WTC11 (cell line): ENCODE data around the gene MN1. TPM values are rescaled to one million over a fixed set of nuclear protein-coding genes. Genes with fewer than 3 reads are reported as not detected.
A peak's percentile ranks its signal among the peaks of the same experiment; 100 is the strongest.

Experiments
- ATAC-seq: fragments of 200-7000 bp; cut with Tn5 transposase; 2 replicates; pipeline ENCODE4 v1.10.0; 2021; ENCODE audit warnings: mild to moderate bottlenecking, moderate library complexity
- CTCF ChIA-PET: fragments of 300-600 bp; sonication (Branson Sonifier 250); formaldehyde crosslinking; loops from one replicate; lab custom pipeline; 2021; ENCODE audit warnings: antibody characterized with exemption; lab: Charles Lee
- POLR2A ChIA-PET: fragments of 350-600 bp; sonication (Branson Sonifier 250); formaldehyde crosslinking; loops from one replicate; lab custom pipeline; 2021; ENCODE audit warnings: antibody characterized with exemption; lab: Charles Lee
- DNase-seq: peaks from one replicate; pipeline ENCODE4 v3.0.0; 2021; ENCODE audit warnings: low spot score
- H3K27ac Mint-ChIP-seq: 2 replicates; pipeline ENCODE4 v1.8.0; 2021; ENCODE audit warnings: mixed read lengths
- H3K27me3 Mint-ChIP-seq: 2 replicates; pipeline ENCODE4 v1.8.0; 2021; ENCODE audit warnings: low read depth, mild to moderate bottlenecking, moderate library complexity, mixed read lengths
- H3K36me3 Mint-ChIP-seq: 2 replicates; pipeline ENCODE4 v1.8.0; 2021; ENCODE audit warnings: mixed read lengths
- H3K4me1 Mint-ChIP-seq: 2 replicates; pipeline ENCODE4 v1.8.0; 2022; ENCODE audit warnings: mixed read lengths
- H3K4me3 Mint-ChIP-seq: 2 replicates; pipeline ENCODE4 v1.8.0; 2021; ENCODE audit warnings: mild to moderate bottlenecking, moderate library complexity, mixed read lengths
- H3K9me3 Mint-ChIP-seq: 2 replicates; pipeline ENCODE4 v1.8.0; 2021; ENCODE audit warnings: mixed read lengths
- ESRRA ChIP-seq: sonication (generic); formaldehyde crosslinking; IDR thresholded peaks from 2 replicates; pipeline ENCODE4 v1.8.1; 2022; ENCODE audit warnings: mild to moderate bottlenecking, missing genetic modification reagents, borderline replicate concordance
- FOXK1 ChIP-seq: sonication (generic); formaldehyde crosslinking; IDR thresholded peaks from 2 replicates; pipeline ENCODE4 v1.8.0; 2022; ENCODE audit warnings: mild to moderate bottlenecking, moderate library complexity, missing genetic modification reagents
- GRHL2 ChIP-seq: fragments of 250-450 bp; sonication (Bioruptor Pico); IDR thresholded peaks from 2 replicates; pipeline ENCODE4 v1.8.0; 2022; ENCODE audit warnings: mild to moderate bottlenecking, moderate library complexity; ENCODE audit not compliant: insufficient replicate concordance, severe bottlenecking
- NFE2L1 ChIP-seq: sonication (generic); formaldehyde crosslinking; IDR thresholded peaks from 2 replicates; pipeline ENCODE4 v1.8.1; 2023; ENCODE audit warnings: missing genetic modification reagents
- OVOL2 ChIP-seq: fragments of 250-450 bp; sonication (Bioruptor Pico); IDR thresholded peaks from 2 replicates; pipeline ENCODE4 v1.9.0; 2021; ENCODE audit warnings: mild to moderate bottlenecking, borderline replicate concordance
- TEAD4 ChIP-seq: sonication (generic); formaldehyde crosslinking; IDR thresholded peaks from 2 replicates; pipeline ENCODE4 v1.8.0; 2022; ENCODE audit warnings: mild to moderate bottlenecking, missing genetic modification reagents
- ZNF232 ChIP-seq: sonication (generic); formaldehyde crosslinking; IDR thresholded peaks from 2 replicates; pipeline ENCODE4 v1.8.0; 2022; ENCODE audit warnings: mild to moderate bottlenecking, missing genetic modification reagents
- total RNA-seq: library from RNA; stranded (reverse); gene quantifications from 3 replicates; pipeline ENCODE4 v1.2.3, GENCODE V29; 2021
- TF ChIP-seq, protein P1 (sequence below): sonication (generic); formaldehyde crosslinking; IDR thresholded peaks from 2 replicates; pipeline ENCODE4 v1.8.0; 2023; ENCODE audit warnings: missing genetic modification reagents, mild to moderate bottlenecking, borderline replicate concordance
- TF ChIP-seq, protein P2 (sequence below): sonication (generic); formaldehyde crosslinking; IDR thresholded peaks from 2 replicates; pipeline ENCODE4 v1.8.0; 2023; ENCODE audit warnings: missing genetic modification reagents
- TF ChIP-seq, protein P3 (sequence below): fragments of 200-600 bp; IDR thresholded peaks from 2 replicates; pipeline ENCODE4 v1.8.0; 2022; ENCODE audit warnings: antibody characterized with exemption
- TF ChIP-seq, protein P4 (sequence below): fragments of 250-450 bp; sonication (Bioruptor Pico); IDR thresholded peaks from 2 replicates; pipeline ENCODE4 v1.9.0; 2021; ENCODE audit warnings: mild to moderate bottlenecking, borderline replicate concordance
- TF ChIP-seq, protein P5 (sequence below): sonication (generic); formaldehyde crosslinking; IDR thresholded peaks from 2 replicates; pipeline ENCODE4 v1.8.1; 2022; ENCODE audit warnings: low read depth, mild to moderate bottlenecking, moderate library complexity, missing genetic modification reagents, borderline replicate concordance

Gene MN1
- total RNA-seq, 1 experiment from 2014 or later = 21.3 TPM

DNA sequence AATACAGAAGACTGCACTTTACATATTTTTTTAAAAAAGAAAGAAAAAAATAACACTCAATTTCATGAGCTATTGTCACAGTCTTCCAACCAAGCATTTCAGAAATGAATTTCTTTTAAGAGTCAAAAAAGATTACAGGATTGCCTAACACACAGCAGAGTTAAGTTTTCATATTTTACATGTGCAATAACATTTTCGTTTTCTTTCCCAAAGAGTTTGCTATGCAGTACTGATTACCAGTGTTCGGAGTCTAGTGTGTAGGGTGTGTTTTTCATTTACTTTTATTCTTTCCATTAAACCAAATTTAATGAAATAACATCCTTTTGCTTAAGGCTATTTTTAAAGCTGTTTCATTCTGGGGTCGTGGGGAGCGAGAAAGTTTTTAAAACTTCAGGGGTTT lies 53.2 kb downstream of the MN1 start (continued):
- TF ChIP-seq, protein P1, sequence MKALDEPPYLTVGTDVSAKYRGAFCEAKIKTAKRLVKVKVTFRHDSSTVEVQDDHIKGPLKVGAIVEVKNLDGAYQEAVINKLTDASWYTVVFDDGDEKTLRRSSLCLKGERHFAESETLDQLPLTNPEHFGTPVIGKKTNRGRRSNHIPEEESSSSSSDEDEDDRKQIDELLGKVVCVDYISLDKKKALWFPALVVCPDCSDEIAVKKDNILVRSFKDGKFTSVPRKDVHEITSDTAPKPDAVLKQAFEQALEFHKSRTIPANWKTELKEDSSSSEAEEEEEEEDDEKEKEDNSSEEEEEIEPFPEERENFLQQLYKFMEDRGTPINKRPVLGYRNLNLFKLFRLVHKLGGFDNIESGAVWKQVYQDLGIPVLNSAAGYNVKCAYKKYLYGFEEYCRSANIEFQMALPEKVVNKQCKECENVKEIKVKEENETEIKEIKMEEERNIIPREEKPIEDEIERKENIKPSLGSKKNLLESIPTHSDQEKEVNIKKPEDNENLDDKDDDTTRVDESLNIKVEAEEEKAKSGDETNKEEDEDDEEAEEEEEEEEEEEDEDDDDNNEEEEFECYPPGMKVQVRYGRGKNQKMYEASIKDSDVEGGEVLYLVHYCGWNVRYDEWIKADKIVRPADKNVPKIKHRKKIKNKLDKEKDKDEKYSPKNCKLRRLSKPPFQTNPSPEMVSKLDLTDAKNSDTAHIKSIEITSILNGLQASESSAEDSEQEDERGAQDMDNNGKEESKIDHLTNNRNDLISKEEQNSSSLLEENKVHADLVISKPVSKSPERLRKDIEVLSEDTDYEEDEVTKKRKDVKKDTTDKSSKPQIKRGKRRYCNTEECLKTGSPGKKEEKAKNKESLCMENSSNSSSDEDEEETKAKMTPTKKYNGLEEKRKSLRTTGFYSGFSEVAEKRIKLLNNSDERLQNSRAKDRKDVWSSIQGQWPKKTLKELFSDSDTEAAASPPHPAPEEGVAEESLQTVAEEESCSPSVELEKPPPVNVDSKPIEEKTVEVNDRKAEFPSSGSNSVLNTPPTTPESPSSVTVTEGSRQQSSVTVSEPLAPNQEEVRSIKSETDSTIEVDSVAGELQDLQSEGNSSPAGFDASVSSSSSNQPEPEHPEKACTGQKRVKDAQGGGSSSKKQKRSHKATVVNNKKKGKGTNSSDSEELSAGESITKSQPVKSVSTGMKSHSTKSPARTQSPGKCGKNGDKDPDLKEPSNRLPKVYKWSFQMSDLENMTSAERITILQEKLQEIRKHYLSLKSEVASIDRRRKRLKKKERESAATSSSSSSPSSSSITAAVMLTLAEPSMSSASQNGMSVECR (CRISPR knock-in tag) = no peak
- TF ChIP-seq, protein P2, sequence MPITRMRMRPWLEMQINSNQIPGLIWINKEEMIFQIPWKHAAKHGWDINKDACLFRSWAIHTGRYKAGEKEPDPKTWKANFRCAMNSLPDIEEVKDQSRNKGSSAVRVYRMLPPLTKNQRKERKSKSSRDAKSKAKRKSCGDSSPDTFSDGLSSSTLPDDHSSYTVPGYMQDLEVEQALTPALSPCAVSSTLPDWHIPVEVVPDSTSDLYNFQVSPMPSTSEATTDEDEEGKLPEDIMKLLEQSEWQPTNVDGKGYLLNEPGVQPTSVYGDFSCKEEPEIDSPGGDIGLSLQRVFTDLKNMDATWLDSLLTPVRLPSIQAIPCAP (CRISPR knock-in tag) = no peak
- no peak for TF ChIP-seq ZNF232 (CRISPR knock-in tag)

DNA sequence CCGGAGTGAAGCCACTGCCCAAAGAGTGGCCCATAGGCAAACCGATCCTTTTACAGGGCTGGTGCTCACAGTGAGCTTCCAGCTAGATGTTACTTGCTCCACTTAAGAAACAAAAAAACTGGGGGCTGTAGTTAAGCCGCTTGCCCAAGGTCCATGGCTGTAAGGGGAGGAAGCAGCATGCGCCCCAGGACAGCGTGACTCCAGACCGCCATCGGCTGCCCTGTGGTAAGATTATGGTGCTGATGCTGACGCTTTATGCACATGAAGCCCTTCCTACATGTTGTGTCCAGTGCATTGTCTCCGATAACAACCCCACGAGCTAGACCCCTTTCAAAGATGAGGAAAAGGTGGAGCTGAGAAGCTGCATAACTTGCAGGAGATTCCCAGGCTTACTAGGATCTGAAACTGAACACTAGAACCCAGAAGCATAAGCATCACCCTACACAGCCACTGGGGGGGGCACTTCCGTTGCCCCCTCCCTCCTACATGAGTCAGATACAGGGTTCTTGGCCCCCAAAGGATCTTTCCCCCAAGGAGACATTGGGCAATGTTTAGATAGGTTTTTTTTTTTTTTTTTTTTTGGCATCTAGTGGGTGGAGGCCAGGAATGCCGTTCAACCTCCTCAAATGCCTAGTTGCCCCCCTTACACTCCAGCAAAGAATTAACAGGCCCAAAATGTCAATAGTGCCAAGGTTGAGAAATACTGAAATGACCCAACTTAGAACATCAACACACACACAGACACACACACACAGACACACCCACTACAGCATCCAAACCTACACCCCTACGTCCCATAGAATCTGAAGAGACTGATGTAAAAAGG lies 53.9 kb downstream of the MN1 start:
- Mint-ChIP-seq H3K27me3 (peaks cover 9% of the 10 kb centered on the region), H3K4me3 (no peak overlapping the region), H3K4me1 (peaks cover 70% of the 10 kb centered on the region), H3K9me3 (no peaks in the 10 kb centered on the region), H3K27ac (no peak overlapping the region), H3K36me3 (no peaks in the 10 kb centered on the region; the same call in 1 of the 2 replicates)
- TF ChIP-seq ESRRA (CRISPR knock-in tag) (no peak), OVOL2 (CRISPR knock-in tag) (no peak), TEAD4 (CRISPR knock-in tag) (no peak), GRHL2 (no peak), NFE2L1 (CRISPR knock-in tag) (no peak), FOXK1 (no peak)
- TF ChIP-seq, protein P3, sequence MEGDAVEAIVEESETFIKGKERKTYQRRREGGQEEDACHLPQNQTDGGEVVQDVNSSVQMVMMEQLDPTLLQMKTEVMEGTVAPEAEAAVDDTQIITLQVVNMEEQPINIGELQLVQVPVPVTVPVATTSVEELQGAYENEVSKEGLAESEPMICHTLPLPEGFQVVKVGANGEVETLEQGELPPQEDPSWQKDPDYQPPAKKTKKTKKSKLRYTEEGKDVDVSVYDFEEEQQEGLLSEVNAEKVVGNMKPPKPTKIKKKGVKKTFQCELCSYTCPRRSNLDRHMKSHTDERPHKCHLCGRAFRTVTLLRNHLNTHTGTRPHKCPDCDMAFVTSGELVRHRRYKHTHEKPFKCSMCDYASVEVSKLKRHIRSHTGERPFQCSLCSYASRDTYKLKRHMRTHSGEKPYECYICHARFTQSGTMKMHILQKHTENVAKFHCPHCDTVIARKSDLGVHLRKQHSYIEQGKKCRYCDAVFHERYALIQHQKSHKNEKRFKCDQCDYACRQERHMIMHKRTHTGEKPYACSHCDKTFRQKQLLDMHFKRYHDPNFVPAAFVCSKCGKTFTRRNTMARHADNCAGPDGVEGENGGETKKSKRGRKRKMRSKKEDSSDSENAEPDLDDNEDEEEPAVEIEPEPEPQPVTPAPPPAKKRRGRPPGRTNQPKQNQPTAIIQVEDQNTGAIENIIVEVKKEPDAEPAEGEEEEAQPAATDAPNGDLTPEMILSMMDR = peak; percentile 24; the same call in 1 of the 2 replicates
- TF ChIP-seq, protein P4, sequence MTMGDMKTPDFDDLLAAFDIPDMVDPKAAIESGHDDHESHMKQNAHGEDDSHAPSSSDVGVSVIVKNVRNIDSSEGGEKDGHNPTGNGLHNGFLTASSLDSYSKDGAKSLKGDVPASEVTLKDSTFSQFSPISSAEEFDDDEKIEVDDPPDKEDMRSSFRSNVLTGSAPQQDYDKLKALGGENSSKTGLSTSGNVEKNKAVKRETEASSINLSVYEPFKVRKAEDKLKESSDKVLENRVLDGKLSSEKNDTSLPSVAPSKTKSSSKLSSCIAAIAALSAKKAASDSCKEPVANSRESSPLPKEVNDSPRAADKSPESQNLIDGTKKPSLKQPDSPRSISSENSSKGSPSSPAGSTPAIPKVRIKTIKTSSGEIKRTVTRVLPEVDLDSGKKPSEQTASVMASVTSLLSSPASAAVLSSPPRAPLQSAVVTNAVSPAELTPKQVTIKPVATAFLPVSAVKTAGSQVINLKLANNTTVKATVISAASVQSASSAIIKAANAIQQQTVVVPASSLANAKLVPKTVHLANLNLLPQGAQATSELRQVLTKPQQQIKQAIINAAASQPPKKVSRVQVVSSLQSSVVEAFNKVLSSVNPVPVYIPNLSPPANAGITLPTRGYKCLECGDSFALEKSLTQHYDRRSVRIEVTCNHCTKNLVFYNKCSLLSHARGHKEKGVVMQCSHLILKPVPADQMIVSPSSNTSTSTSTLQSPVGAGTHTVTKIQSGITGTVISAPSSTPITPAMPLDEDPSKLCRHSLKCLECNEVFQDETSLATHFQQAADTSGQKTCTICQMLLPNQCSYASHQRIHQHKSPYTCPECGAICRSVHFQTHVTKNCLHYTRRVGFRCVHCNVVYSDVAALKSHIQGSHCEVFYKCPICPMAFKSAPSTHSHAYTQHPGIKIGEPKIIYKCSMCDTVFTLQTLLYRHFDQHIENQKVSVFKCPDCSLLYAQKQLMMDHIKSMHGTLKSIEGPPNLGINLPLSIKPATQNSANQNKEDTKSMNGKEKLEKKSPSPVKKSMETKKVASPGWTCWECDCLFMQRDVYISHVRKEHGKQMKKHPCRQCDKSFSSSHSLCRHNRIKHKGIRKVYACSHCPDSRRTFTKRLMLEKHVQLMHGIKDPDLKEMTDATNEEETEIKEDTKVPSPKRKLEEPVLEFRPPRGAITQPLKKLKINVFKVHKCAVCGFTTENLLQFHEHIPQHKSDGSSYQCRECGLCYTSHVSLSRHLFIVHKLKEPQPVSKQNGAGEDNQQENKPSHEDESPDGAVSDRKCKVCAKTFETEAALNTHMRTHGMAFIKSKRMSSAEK (CRISPR knock-in tag) = no peak
- TF ChIP-seq, protein P5, sequence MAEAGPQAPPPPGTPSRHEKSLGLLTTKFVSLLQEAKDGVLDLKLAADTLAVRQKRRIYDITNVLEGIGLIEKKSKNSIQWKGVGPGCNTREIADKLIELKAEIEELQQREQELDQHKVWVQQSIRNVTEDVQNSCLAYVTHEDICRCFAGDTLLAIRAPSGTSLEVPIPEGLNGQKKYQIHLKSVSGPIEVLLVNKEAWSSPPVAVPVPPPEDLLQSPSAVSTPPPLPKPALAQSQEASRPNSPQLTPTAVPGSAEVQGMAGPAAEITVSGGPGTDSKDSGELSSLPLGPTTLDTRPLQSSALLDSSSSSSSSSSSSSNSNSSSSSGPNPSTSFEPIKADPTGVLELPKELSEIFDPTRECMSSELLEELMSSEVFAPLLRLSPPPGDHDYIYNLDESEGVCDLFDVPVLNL = no peak
- CTCF ChIA-PET = interaction anchor here (1.1 to 1.6 kb wide), 3 partner anchors 20 to 28 kb away, joined by 3 to 5 read pairs (median 3); no protein-coding TSS in a partner anchor
- no peak; the same call in 1 of the 2 replicates for ATAC-seq
- peak; percentile 35 for DNase-seq
- POLR2A ChIA-PET = no interaction called here
